WTC11 (cell line): ENCODE data around the gene LDLR. TPM values are rescaled to one million over a fixed set of nuclear protein-coding genes. Genes with fewer than 3 reads are reported as not detected.

ENCODE experiments used
- ATAC-seq: fragments of 200-7000 bp; cut with Tn5 transposase; 2 replicates; pipeline ENCODE4 v1.10.0; 2021; ENCODE audit warnings: mild to moderate bottlenecking, moderate library complexity
- CTCF ChIA-PET: fragments of 300-600 bp; sonication (Branson Sonifier 250); formaldehyde crosslinking; loops from one replicate; lab custom pipeline; 2021; ENCODE audit warnings: antibody characterized with exemption; lab: Charles Lee
- POLR2A ChIA-PET: fragments of 350-600 bp; sonication (Branson Sonifier 250); formaldehyde crosslinking; loops from one replicate; lab custom pipeline; 2021; ENCODE audit warnings: antibody characterized with exemption; lab: Charles Lee
- DNase-seq: peaks from one replicate; pipeline ENCODE4 v3.0.0; 2021; ENCODE audit warnings: low spot score
- H3K27ac Mint-ChIP-seq: 2 replicates; pipeline ENCODE4 v1.8.0; 2021; ENCODE audit warnings: mixed read lengths
- H3K27me3 Mint-ChIP-seq: 2 replicates; pipeline ENCODE4 v1.8.0; 2021; ENCODE audit warnings: low read depth, mild to moderate bottlenecking, moderate library complexity, mixed read lengths
- H3K36me3 Mint-ChIP-seq: 2 replicates; pipeline ENCODE4 v1.8.0; 2021; ENCODE audit warnings: mixed read lengths
- H3K4me1 Mint-ChIP-seq: 2 replicates; pipeline ENCODE4 v1.8.0; 2022; ENCODE audit warnings: mixed read lengths
- H3K4me3 Mint-ChIP-seq: 2 replicates; pipeline ENCODE4 v1.8.0; 2021; ENCODE audit warnings: mild to moderate bottlenecking, moderate library complexity, mixed read lengths
- H3K9me3 Mint-ChIP-seq: 2 replicates; pipeline ENCODE4 v1.8.0; 2021; ENCODE audit warnings: mixed read lengths
- CBFB ChIP-seq: sonication (generic); formaldehyde crosslinking; IDR thresholded peaks from 2 replicates; pipeline ENCODE4 v1.8.1; 2022; ENCODE audit warnings: mild to moderate bottlenecking, low read depth, missing genetic modification reagents
- ESRRA ChIP-seq: sonication (generic); formaldehyde crosslinking; IDR thresholded peaks from 2 replicates; pipeline ENCODE4 v1.8.1; 2022; ENCODE audit warnings: mild to moderate bottlenecking, missing genetic modification reagents, borderline replicate concordance
- GTF2I ChIP-seq: fragments of 250-450 bp; sonication (Bioruptor Pico); conservative IDR thresholded peaks from 2 replicates; pipeline ENCODE4 v1.4.0; 2021; ENCODE audit warnings: mild to moderate bottlenecking
- JAZF1 ChIP-seq: fragments of 250-450 bp; sonication (Bioruptor Pico); IDR thresholded peaks from 2 replicates; pipeline ENCODE4 v1.9.0; 2021; ENCODE audit warnings: moderate library complexity, mild to moderate bottlenecking, inconsistent platforms
- MYBL2 ChIP-seq: sonication (generic); formaldehyde crosslinking; IDR thresholded peaks from 2 replicates; pipeline ENCODE4 v1.8.1; 2023; ENCODE audit warnings: mild to moderate bottlenecking, moderate library complexity, missing genetic modification reagents
- NFATC4 ChIP-seq: fragments of 250-450 bp; sonication (Bioruptor Pico); IDR thresholded peaks from 2 replicates; pipeline ENCODE4 v1.9.0; 2021; ENCODE audit warnings: mild to moderate bottlenecking
- NR3C1 ChIP-seq: sonication (generic); formaldehyde crosslinking; conservative IDR thresholded peaks from 2 replicates; pipeline ENCODE4 v1.8.1; 2023; ENCODE audit warnings: low read depth, mild to moderate bottlenecking, missing genetic modification reagents
- RELA ChIP-seq: sonication (generic); formaldehyde crosslinking; IDR thresholded peaks from 2 replicates; pipeline ENCODE4 v1.8.1; 2022; ENCODE audit warnings: missing genetic modification reagents, mild to moderate bottlenecking, borderline replicate concordance
- TP53 ChIP-seq: sonication (generic); formaldehyde crosslinking; IDR thresholded peaks from 2 replicates; pipeline ENCODE4 v1.8.1; 2023; ENCODE audit warnings: mild to moderate bottlenecking, missing genetic modification reagents
- ZNF121 ChIP-seq: sonication (generic); formaldehyde crosslinking; IDR thresholded peaks from 2 replicates; pipeline ENCODE4 v1.8.0; 2023; ENCODE audit warnings: missing genetic modification reagents
- ZNF396 ChIP-seq: fragments of 250-450 bp; sonication (Bioruptor Pico); IDR thresholded peaks from 2 replicates; pipeline ENCODE4 v1.8.0; 2021; ENCODE audit warnings: mild to moderate bottlenecking, moderate library complexity, borderline replicate concordance
- ZNF416 ChIP-seq: fragments of 250-450 bp; sonication (Bioruptor Pico); IDR thresholded peaks from 2 replicates; pipeline ENCODE4 v1.9.0; 2021; ENCODE audit warnings: mild to moderate bottlenecking, inconsistent platforms
- total RNA-seq: library from RNA; stranded (reverse); gene quantifications from 3 replicates; pipeline ENCODE4 v1.2.3, GENCODE V29; 2021
- TF ChIP-seq, protein P1 (sequence below): sonication (generic); formaldehyde crosslinking; IDR thresholded peaks from 2 replicates; pipeline ENCODE4 v1.8.0; 2023; ENCODE audit warnings: missing genetic modification reagents, mild to moderate bottlenecking, borderline replicate concordance
- TF ChIP-seq, protein P2 (sequence below): fragments of 250-450 bp; sonication (Bioruptor Pico); IDR thresholded peaks from 2 replicates; pipeline ENCODE4 v1.9.0; 2021; ENCODE audit warnings: mild to moderate bottlenecking, borderline replicate concordance
- TF ChIP-seq, protein P3 (sequence below): sonication (generic); formaldehyde crosslinking; IDR thresholded peaks from 2 replicates; pipeline ENCODE4 v1.8.1; 2023; ENCODE audit warnings: mild to moderate bottlenecking, moderate library complexity, missing genetic modification reagents
- TF ChIP-seq, protein P4 (sequence below): sonication (generic); formaldehyde crosslinking; IDR thresholded peaks from 2 replicates; pipeline ENCODE4 v1.8.1; 2022; ENCODE audit warnings: low read depth, mild to moderate bottlenecking, moderate library complexity, missing genetic modification reagents, borderline replicate concordance
- TF ChIP-seq, protein P5 (sequence below): fragments of 250-450 bp; sonication (Bioruptor Pico); IDR thresholded peaks from 2 replicates; pipeline ENCODE4 v1.8.0; 2021; ENCODE audit warnings: mild to moderate bottlenecking

Gene LDLR
- total RNA-seq, 1 experiment from 2014 or later: 98.9 TPM

DNA sequence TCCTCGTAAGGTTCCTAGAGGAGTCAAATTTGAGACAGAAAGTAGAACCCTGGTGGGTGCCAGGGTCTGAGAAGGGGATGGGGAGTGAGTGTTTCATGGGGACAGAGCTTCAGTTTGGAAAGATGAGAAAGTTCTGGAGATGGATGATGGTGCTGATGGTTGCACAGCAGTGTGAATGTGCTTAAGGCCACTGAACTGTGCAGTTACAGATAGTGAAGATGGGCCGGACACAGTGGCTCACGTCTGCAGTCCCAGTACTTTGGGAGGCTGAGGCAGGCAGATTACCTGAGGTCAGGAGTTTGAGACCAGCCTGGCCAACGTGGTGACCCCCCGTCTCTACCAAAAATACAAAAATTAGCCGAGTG is 65.4 kb downstream of the LDLR start:
- Mint-ChIP-seq H3K4me1 (peaks cover 7% of the 10 kb centered on the region), H3K27me3 (no peaks in the 10 kb centered on the region), H3K27ac (peak overlapping the region; percentile 55), H3K36me3 (peaks cover 13% of the 10 kb centered on the region), H3K9me3 (no peaks in the 10 kb centered on the region), H3K4me3 (peak overlapping the region; percentile 75)
- DNase-seq: no peak
- CTCF ChIA-PET: interaction anchor here (0.8 to 1.5 kb wide), 3 partner anchors 10 to 13 kb away, joined by 3 read pairs; no protein-coding TSS in a partner anchor
- POLR2A ChIA-PET: no interaction called here
- no peak for ATAC-seq
- TF ChIP-seq, protein P1, sequence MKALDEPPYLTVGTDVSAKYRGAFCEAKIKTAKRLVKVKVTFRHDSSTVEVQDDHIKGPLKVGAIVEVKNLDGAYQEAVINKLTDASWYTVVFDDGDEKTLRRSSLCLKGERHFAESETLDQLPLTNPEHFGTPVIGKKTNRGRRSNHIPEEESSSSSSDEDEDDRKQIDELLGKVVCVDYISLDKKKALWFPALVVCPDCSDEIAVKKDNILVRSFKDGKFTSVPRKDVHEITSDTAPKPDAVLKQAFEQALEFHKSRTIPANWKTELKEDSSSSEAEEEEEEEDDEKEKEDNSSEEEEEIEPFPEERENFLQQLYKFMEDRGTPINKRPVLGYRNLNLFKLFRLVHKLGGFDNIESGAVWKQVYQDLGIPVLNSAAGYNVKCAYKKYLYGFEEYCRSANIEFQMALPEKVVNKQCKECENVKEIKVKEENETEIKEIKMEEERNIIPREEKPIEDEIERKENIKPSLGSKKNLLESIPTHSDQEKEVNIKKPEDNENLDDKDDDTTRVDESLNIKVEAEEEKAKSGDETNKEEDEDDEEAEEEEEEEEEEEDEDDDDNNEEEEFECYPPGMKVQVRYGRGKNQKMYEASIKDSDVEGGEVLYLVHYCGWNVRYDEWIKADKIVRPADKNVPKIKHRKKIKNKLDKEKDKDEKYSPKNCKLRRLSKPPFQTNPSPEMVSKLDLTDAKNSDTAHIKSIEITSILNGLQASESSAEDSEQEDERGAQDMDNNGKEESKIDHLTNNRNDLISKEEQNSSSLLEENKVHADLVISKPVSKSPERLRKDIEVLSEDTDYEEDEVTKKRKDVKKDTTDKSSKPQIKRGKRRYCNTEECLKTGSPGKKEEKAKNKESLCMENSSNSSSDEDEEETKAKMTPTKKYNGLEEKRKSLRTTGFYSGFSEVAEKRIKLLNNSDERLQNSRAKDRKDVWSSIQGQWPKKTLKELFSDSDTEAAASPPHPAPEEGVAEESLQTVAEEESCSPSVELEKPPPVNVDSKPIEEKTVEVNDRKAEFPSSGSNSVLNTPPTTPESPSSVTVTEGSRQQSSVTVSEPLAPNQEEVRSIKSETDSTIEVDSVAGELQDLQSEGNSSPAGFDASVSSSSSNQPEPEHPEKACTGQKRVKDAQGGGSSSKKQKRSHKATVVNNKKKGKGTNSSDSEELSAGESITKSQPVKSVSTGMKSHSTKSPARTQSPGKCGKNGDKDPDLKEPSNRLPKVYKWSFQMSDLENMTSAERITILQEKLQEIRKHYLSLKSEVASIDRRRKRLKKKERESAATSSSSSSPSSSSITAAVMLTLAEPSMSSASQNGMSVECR (CRISPR knock-in tag): no peak
- TF ChIP-seq GTF2I (CRISPR knock-in tag) (no peak), JAZF1 (CRISPR knock-in tag) (no peak), ZNF416 (no peak), NFATC4 (CRISPR knock-in tag) (no peak), CBFB (CRISPR knock-in tag) (no peak), MYBL2 (CRISPR knock-in tag) (no peak), RELA (CRISPR knock-in tag) (no peak), ZNF121 (CRISPR knock-in tag) (no peak), ESRRA (CRISPR knock-in tag) (no peak), ZNF396 (CRISPR knock-in tag) (no peak), TP53 (CRISPR knock-in tag) (no peak), NR3C1 (CRISPR knock-in tag) (no peak)
- TF ChIP-seq, protein P2, sequence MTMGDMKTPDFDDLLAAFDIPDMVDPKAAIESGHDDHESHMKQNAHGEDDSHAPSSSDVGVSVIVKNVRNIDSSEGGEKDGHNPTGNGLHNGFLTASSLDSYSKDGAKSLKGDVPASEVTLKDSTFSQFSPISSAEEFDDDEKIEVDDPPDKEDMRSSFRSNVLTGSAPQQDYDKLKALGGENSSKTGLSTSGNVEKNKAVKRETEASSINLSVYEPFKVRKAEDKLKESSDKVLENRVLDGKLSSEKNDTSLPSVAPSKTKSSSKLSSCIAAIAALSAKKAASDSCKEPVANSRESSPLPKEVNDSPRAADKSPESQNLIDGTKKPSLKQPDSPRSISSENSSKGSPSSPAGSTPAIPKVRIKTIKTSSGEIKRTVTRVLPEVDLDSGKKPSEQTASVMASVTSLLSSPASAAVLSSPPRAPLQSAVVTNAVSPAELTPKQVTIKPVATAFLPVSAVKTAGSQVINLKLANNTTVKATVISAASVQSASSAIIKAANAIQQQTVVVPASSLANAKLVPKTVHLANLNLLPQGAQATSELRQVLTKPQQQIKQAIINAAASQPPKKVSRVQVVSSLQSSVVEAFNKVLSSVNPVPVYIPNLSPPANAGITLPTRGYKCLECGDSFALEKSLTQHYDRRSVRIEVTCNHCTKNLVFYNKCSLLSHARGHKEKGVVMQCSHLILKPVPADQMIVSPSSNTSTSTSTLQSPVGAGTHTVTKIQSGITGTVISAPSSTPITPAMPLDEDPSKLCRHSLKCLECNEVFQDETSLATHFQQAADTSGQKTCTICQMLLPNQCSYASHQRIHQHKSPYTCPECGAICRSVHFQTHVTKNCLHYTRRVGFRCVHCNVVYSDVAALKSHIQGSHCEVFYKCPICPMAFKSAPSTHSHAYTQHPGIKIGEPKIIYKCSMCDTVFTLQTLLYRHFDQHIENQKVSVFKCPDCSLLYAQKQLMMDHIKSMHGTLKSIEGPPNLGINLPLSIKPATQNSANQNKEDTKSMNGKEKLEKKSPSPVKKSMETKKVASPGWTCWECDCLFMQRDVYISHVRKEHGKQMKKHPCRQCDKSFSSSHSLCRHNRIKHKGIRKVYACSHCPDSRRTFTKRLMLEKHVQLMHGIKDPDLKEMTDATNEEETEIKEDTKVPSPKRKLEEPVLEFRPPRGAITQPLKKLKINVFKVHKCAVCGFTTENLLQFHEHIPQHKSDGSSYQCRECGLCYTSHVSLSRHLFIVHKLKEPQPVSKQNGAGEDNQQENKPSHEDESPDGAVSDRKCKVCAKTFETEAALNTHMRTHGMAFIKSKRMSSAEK (CRISPR knock-in tag): no peak
- TF ChIP-seq, protein P3, sequence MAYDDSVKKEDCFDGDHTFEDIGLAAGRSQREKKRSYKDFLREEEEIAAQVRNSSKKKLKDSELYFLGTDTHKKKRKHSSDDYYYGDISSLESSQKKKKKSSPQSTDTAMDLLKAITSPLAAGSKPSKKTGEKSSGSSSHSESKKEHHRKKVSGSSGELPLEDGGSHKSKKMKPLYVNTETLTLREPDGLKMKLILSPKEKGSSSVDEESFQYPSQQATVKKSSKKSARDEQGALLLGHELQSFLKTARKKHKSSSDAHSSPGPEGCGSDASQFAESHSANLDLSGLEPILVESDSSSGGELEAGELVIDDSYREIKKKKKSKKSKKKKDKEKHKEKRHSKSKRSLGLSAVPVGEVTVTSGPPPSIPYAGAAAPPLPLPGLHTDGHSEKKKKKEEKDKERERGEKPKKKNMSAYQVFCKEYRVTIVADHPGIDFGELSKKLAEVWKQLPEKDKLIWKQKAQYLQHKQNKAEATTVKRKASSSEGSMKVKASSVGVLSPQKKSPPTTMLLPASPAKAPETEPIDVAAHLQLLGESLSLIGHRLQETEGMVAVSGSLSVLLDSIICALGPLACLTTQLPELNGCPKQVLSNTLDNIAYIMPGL (CRISPR knock-in tag): no peak
- TF ChIP-seq, protein P4, sequence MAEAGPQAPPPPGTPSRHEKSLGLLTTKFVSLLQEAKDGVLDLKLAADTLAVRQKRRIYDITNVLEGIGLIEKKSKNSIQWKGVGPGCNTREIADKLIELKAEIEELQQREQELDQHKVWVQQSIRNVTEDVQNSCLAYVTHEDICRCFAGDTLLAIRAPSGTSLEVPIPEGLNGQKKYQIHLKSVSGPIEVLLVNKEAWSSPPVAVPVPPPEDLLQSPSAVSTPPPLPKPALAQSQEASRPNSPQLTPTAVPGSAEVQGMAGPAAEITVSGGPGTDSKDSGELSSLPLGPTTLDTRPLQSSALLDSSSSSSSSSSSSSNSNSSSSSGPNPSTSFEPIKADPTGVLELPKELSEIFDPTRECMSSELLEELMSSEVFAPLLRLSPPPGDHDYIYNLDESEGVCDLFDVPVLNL: no peak
- TF ChIP-seq, protein P5, sequence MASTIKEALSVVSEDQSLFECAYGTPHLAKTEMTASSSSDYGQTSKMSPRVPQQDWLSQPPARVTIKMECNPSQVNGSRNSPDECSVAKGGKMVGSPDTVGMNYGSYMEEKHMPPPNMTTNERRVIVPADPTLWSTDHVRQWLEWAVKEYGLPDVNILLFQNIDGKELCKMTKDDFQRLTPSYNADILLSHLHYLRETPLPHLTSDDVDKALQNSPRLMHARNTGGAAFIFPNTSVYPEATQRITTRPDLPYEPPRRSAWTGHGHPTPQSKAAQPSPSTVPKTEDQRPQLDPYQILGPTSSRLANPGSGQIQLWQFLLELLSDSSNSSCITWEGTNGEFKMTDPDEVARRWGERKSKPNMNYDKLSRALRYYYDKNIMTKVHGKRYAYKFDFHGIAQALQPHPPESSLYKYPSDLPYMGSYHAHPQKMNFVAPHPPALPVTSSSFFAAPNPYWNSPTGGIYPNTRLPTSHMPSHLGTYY: no peak
